Lower lobe of right lung (tissue), 2 donors: Measurements from ENCODE around the gene DEAF1. TPM values are rescaled to one million over a fixed set of nuclear protein-coding genes. Genes with fewer than 3 reads are reported as not detected.
A peak's percentile ranks its signal among the peaks of the same experiment; 100 is the strongest.

Experiments used
- ATAC-seq, 2 donors: fragments of 200-7000 bp; cut with Tn5 transposase; one replicate each; pipeline ENCODE4 v1.9.1; 2020 to 2022; ENCODE audit warnings: mild to moderate bottlenecking in 2 of 2, moderate library complexity in 2 of 2
- DNase-seq: peaks from one replicate; pipeline ENCODE4 v3.0.0-alpha.2; 2020
- H3K27ac ChIP-seq: fragments of 200-600 bp; one replicate; pipeline ENCODE4 v1.8.0; 2022
- H3K27me3 ChIP-seq: fragments of 200-600 bp; one replicate; pipeline ENCODE4 v1.8.0; 2022; ENCODE audit warnings: low read depth
- H3K36me3 ChIP-seq: fragments of 200-600 bp; one replicate; pipeline ENCODE4 v1.8.0; 2022; ENCODE audit warnings: mild to moderate bottlenecking
- H3K4me1 ChIP-seq: fragments of 200-600 bp; one replicate; pipeline ENCODE4 v1.8.0; 2022
- H3K4me3 ChIP-seq: fragments of 200-600 bp; one replicate; pipeline ENCODE4 v1.8.0; 2022; ENCODE audit warnings: mild to moderate bottlenecking
- H3K9me3 ChIP-seq: fragments of 200-600 bp; one replicate; pipeline ENCODE4 v1.8.0; 2022
- intact Hi-C: fragments of 100-400 bp; cut with DNase I; formaldehyde crosslinking; loops from one replicate; pipeline ENCODE4 v1.11.0; 2022
- total RNA-seq: library from RNA; stranded (reverse); fragmentation: NEBNext Ultra II Directional; extraction: Animal tissue kit (Norgen Biotek cat#: 25700); gene quantifications from one replicate; pipeline ENCODE4 v1.2.1, GENCODE V29; 2021
- TF ChIP-seq, protein P1 (sequence below): fragments of 200-600 bp; IDR thresholded peaks from one replicate; pipeline ENCODE4 v1.8.0; 2022; ENCODE audit warnings: antibody characterized with exemption, mild to moderate bottlenecking
- donor health status: DM: no; HTN: yes; CAD: no; lungs with severe emphysema.

The DEAF1 gene
- total RNA-seq, 1 donor from 2014 or later, result 32.0 TPM

DNA sequence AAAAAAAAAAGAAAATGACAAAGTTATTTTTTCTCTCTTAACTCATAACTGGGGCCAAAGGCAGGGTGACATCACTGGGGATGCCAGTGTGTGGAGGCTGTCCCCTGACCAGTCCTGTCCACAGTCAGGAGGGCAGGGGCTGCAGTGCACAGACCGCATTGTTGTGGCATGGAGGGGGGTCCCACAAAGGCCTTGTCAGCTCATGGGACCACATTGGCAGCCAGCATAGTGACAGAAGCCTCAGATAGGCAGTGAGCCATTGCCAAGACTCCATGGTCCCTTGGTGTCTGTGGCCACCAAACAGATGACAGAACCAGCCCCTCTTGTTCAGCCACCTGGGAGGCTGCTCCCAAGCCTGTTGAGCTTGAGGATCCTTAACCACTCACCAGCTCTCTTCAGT lies 4.7 kb upstream of the DEAF1 start:
- Histone ChIP-seq H3K27ac (no peak overlapping the region), H3K36me3 (peaks cover 25% of the 10 kb centered on the region), H3K4me1 (peaks cover 54% of the 10 kb centered on the region), H3K9me3 (no peaks in the 10 kb centered on the region), H3K4me3 (no peak overlapping the region), H3K27me3 (no peaks in the 10 kb centered on the region)
- ATAC-seq (no peak), DNase-seq (no peak)
- intact Hi-C loops, result no loop called here
- TF ChIP-seq, protein P1, sequence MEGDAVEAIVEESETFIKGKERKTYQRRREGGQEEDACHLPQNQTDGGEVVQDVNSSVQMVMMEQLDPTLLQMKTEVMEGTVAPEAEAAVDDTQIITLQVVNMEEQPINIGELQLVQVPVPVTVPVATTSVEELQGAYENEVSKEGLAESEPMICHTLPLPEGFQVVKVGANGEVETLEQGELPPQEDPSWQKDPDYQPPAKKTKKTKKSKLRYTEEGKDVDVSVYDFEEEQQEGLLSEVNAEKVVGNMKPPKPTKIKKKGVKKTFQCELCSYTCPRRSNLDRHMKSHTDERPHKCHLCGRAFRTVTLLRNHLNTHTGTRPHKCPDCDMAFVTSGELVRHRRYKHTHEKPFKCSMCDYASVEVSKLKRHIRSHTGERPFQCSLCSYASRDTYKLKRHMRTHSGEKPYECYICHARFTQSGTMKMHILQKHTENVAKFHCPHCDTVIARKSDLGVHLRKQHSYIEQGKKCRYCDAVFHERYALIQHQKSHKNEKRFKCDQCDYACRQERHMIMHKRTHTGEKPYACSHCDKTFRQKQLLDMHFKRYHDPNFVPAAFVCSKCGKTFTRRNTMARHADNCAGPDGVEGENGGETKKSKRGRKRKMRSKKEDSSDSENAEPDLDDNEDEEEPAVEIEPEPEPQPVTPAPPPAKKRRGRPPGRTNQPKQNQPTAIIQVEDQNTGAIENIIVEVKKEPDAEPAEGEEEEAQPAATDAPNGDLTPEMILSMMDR, result no peak

DNA sequence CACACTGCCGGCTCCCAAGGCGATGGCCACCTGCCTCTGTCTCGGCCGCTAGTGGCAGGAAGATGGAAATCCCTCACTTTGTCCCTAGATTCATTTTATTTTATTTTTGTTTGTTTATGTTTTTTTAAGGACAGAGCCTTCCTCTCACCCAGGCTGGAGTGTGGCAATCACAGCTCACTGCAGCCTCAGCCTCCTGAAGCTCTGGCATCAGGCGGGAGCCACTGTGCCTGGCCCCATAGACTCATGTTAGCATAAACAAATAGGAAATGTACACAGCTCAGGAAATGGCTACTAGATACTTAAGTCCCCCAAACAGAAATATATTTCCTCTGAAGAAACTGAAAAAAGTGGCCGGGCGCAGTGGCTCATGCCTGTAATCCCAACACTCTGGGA lies 4.1 kb upstream of the DEAF1 start:
- TF ChIP-seq, protein P1, result no peak
- no peaks in the 10 kb centered on the region for H3K9me3 ChIP-seq
- no peak overlapping the region for H3K27ac ChIP-seq
- peaks cover 25% of the 10 kb centered on the region for H3K36me3 ChIP-seq
- H3K4me3 ChIP-seq, result no peak overlapping the region
- intact Hi-C loops, result no loop called here
- H3K27me3 ChIP-seq, result no peaks in the 10 kb centered on the region
- ATAC-seq (no peak), DNase-seq (no peak)
- peaks cover 48% of the 10 kb centered on the region for H3K4me1 ChIP-seq

DNA sequence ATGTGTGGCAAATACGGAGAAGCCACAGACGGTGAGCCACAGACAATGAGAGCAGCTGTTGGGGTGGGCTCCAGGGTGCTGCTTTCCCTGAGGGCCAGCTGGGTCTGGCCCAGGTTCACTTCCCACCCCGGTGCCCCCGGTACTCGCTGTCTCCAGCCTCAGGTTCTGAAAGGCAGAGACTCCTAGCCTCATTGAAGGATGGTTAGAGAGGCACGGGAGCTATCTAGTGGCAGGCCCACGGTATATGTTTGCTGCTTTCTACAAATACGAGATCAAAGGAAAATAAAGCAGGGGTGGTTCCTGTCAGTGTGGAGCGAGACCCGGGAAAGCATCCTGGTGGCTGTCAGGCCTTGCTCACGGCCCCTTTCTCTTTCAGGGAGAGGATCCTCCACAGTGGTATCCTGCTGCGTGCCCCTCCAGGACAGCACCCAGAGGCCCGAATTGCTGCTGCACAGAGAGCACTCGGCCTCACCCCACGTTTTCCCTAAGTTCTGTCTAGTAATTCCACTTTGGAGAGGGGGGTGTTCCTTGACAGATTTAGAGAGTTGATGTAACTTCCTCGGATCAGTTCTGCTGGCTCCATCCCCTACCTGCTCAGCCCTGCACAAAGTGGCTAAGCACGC lies 3.6 kb upstream of the DEAF1 start:
- H3K4me1 ChIP-seq, result peaks cover 47% of the 10 kb centered on the region
- H3K27ac ChIP-seq, result no peak overlapping the region

DNA sequence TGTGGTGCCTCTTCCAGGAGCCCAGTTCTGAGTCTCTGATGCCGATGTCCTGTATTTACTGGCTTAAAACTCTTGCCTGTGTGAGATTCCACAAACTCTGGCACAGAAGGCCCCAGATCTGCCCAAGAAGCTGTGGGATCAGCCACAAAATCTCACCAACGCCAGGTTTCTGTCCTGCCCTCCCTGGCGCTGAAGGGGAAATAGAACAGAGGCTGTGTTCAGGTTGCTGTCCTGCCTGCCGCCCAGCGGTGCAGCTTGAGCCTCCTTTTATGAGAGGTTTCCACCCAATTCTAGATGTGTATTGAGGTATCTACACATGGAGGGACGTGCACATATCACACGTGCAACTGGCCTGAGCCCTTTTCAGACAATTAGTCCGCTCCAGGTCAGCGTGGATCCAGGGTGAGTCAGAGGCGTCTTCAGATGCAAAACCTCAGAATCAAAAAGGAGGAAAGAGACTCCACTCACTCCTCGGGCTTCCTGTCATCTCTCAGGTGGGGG lies 2.8 kb upstream of the DEAF1 start:
- Histone ChIP-seq H3K4me1 (peaks cover 47% of the 10 kb centered on the region), H3K27me3 (no peaks in the 10 kb centered on the region), H3K36me3 (peaks cover 19% of the 10 kb centered on the region), H3K27ac (peak overlapping the region; percentile 8), H3K9me3 (no peaks in the 10 kb centered on the region), H3K4me3 (no peak overlapping the region)
- TF ChIP-seq, protein P1, result no peak
- ATAC-seq (no peak), DNase-seq (no peak)
- intact Hi-C loops, result no loop called here

More for the DNA sequence above, 3.6 kb upstream of the DEAF1 start:
- H3K9me3 ChIP-seq, result no peaks in the 10 kb centered on the region
- H3K27me3 ChIP-seq, result no peaks in the 10 kb centered on the region
- no peak for ATAC-seq
- intact Hi-C loops, result no loop called here
- TF ChIP-seq, protein P1, result no peak
- H3K36me3 ChIP-seq, result peaks cover 25% of the 10 kb centered on the region
- H3K4me3 ChIP-seq, result no peak overlapping the region
- DNase-seq, result no peak

DNA sequence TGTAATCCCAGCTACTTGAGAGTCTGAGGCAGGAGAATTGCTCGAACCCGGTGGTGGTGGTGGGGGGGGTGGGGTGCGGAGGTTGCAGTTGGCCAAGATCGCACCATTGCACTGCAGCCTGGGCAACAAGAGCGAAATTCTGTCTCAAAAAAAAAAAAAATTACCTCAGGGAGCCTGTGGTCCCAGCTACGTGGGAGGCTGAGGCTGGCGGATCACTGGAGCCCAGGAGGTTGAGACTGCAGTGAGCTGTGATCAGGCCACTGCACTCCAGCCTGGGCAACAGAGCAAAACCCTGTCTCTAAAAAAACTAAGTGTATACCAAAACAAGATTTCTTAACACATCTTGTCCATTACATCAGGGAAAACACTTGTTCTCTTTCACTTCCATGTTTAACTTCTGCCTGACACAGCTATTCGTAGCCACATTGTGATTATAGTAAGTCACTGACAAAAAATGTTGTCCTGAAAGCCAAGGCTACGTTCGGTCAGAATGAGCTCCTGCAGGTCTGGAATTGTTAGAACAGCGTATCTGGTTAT lies 2.0 kb upstream of the DEAF1 start:
- peaks cover 40% of the 10 kb centered on the region for H3K4me1 ChIP-seq
- no peaks in the 10 kb centered on the region for H3K27me3 ChIP-seq
- H3K4me3 ChIP-seq, result peak overlapping the region; percentile 81
- TF ChIP-seq, protein P1, result no peak
- peak overlapping the region; percentile 100 for H3K27ac ChIP-seq
- H3K9me3 ChIP-seq, result no peaks in the 10 kb centered on the region
- peak; percentile 52 for DNase-seq
- peaks cover 16% of the 10 kb centered on the region for H3K36me3 ChIP-seq
- intact Hi-C loops, result no loop called here
- ATAC-seq, result no peak
